GM19023 (cell line): Measurements from ENCODE around the gene NAT8L.

Source experiments
- ATAC-seq: cut with Tn5 transposase; IDR thresholded peaks from one replicate; pipeline ENCODE4 v1.9.1; 2021; ENCODE audit warnings: mild to moderate bottlenecking, moderate library complexity; ENCODE audit not compliant: unreplicated experiment

NAT8L gene

GRCh38 chr4:2045518-2045951 lies 13.6 kb upstream of the NAT8L start:
- ATAC-seq, result no peak

GRCh38 chr4:2046031-2046961 lies 12.8 kb upstream of the NAT8L start:
- ATAC-seq, result no peak

GRCh38 chr4:2047031-2047660 lies 12.0 kb upstream of the NAT8L start:
- no peak for ATAC-seq

GRCh38 chr4:2047781-2048581 lies 11.1 kb upstream of the NAT8L start:
- no peak for ATAC-seq

GRCh38 chr4:2048831-2049230 lies 10.3 kb upstream of the NAT8L start:
- no peak for ATAC-seq

GRCh38 chr4:2049381-2049780 lies 9.7 kb upstream of the NAT8L start:
- no peak for ATAC-seq

GRCh38 chr4:2049811-2050210 lies 9.3 kb upstream of the NAT8L start:
- no peak for ATAC-seq

- no peak for ATAC-seq
Observed at GRCh38 chr4:2051086-2051485, 8.0 kb upstream of the NAT8L start.

- ATAC-seq, result no peak
Observed at GRCh38 chr4:2054217-2054616, 4.9 kb upstream of the NAT8L start.

- no peak for ATAC-seq
Observed at GRCh38 chr4:2057382-2058065, 1.6 kb upstream of the NAT8L start.

- ATAC-seq, result no peak
Observed at GRCh38 chr4:2058264-2059045, 672 bp upstream of the NAT8L start.

- no peak for ATAC-seq
Observed at GRCh38 chr4:2059726-2060602, 837 bp downstream of the NAT8L start.

- no peak for ATAC-seq
Observed at GRCh38 chr4:2060611-2061185, 1.6 kb downstream of the NAT8L start.

- no peak for ATAC-seq
Observed at GRCh38 chr4:2061186-2062131, 2.3 kb downstream of the NAT8L start.

- no peak for ATAC-seq
Observed at GRCh38 chr4:2062168-2062807, 3.2 kb downstream of the NAT8L start.

- no peak for ATAC-seq
Observed at GRCh38 chr4:2062808-2063524, 3.8 kb downstream of the NAT8L start.
